ENCODE measurements around the gene YAF2. TPM values are rescaled to one million over a fixed set of nuclear protein-coding genes. Genes with fewer than 3 reads are reported as not detected.

The YAF2 gene
- total and polyA plus RNA-seq, 2 experiments from 2014 or later = 1.0 TPM

DNA sequence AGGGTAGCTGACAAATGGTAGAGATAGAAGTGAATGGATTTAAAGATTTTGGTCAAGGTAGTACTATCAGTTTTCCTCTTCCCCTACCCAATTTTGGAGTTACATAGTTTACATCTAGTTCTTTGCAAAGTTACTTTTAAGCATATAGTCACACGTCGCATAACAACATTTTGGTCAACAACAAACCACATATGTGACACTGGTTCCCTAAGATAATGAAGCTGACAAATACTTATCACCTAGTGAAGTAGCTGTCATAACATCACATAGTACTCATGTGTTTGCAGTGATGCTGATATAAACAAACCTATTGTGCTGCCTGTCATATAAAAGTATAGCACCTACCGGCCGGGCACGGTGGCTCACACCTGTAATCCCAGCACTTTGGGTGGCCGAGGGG is 45.4 kb downstream of the YAF2 start:
- Histone ChIP-seq H3K27ac (ENCODE audit: low read depth) (no peak overlapping the region), H4K20me1 (replicated peaks; ENCODE audit: insufficient read depth) (no peaks in the 10 kb centered on the region), H3K36me3 (ENCODE audit: insufficient read depth) (no peaks in the 10 kb centered on the region), H3K79me2 (replicated peaks; ENCODE audit: insufficient read depth) (no peaks in the 10 kb centered on the region), H2AFZ (no peak overlapping the region), H3K4me1 (ENCODE audit: insufficient read depth) (no peaks in the 10 kb centered on the region), H3F3A (replicated peaks; ENCODE audit: low read depth) (no peaks in the 10 kb centered on the region), H3K4me3 (no peak overlapping the region), H3K9me2 (ENCODE audit: insufficient read depth) (no peaks in the 10 kb centered on the region), H3K27me3 (ENCODE audit: insufficient read depth) (no peaks in the 10 kb centered on the region), H3K4me2 (no peak overlapping the region)
- Mint-ChIP-seq H3K27ac (no peak overlapping the region), H3K27me3 (ENCODE audit: insufficient read depth, low read depth, poor library complexity) (no peaks in the 10 kb centered on the region), H3K9me3 (no peaks in the 10 kb centered on the region), H3K36me3 (ENCODE audit: low read depth) (no peaks in the 10 kb centered on the region), H3K4me3 (no peak overlapping the region), H3K4me1 (peaks cover 6% of the 10 kb centered on the region; the same call in 2 of the 3 replicates)
- no peak for ATAC-seq
- TF ChIP-seq JUNB (IDR thresholded peaks at IDR 0.05; ENCODE audit: unreplicated experiment) (no peak), ZNF114 (CRISPR knock-in tag; IDR thresholded peaks at IDR 0.05) (no peak), ZNF462 (CRISPR knock-in tag; IDR thresholded peaks at IDR 0.05) (no peak), EZH2phosphoT487 (IDR thresholded peaks at IDR 0.05; ENCODE audit: unreplicated experiment) (no peak)
- no peak for DNase-seq (ENCODE audit: low spot score)

- Histone ChIP-seq H3K4me3 (no peak overlapping the region), H3F3A (replicated peaks; ENCODE audit: low read depth) (no peaks in the 10 kb centered on the region), H3K27ac (ENCODE audit: low read depth) (no peak overlapping the region), H3K27me3 (ENCODE audit: insufficient read depth) (no peaks in the 10 kb centered on the region), H3K79me2 (replicated peaks; ENCODE audit: insufficient read depth) (no peaks in the 10 kb centered on the region), H3K9me2 (ENCODE audit: insufficient read depth) (no peaks in the 10 kb centered on the region), H2AFZ (no peak overlapping the region), H4K20me1 (replicated peaks; ENCODE audit: insufficient read depth) (no peaks in the 10 kb centered on the region), H3K4me1 (ENCODE audit: insufficient read depth) (no peaks in the 10 kb centered on the region), H3K4me2 (no peak overlapping the region), H3K36me3 (ENCODE audit: insufficient read depth) (no peaks in the 10 kb centered on the region)
- ATAC-seq = no peak
- H3K27me3 Mint-ChIP-seq (ENCODE audit: insufficient read depth, low read depth, poor library complexity) = no peaks in the 10 kb centered on the region
- no peak overlapping the region for H3K27ac Mint-ChIP-seq
- no peak overlapping the region for H3K4me3 Mint-ChIP-seq
- H3K4me1 Mint-ChIP-seq = peaks cover 6% of the 10 kb centered on the region; the same call in 2 of the 3 replicates
- no peaks in the 10 kb centered on the region for H3K36me3 Mint-ChIP-seq (ENCODE audit: low read depth)
- H3K9me3 Mint-ChIP-seq = no peaks in the 10 kb centered on the region
- DNase-seq (ENCODE audit: low spot score) = no peak
- TF ChIP-seq ZNF331 (CRISPR knock-in tag; IDR thresholded peaks at IDR 0.05; ENCODE audit: low read depth) = no peak
- TF ChIP-seq EZH2phosphoT487 (IDR thresholded peaks at IDR 0.05; ENCODE audit: unreplicated experiment) = no peak
- TF ChIP-seq REST (IDR thresholded peaks at IDR 0.05; ENCODE audit: unreplicated experiment) = no peak
- no peak for TF ChIP-seq ZNF114 (CRISPR knock-in tag; IDR thresholded peaks at IDR 0.05)
- TF ChIP-seq POLR2AphosphoS5 (IDR thresholded peaks at IDR 0.05; ENCODE audit: low read depth) = no peak
- TF ChIP-seq ETS1 (IDR thresholded peaks at IDR 0.05) = no peak
- TF ChIP-seq, protein P1, sequence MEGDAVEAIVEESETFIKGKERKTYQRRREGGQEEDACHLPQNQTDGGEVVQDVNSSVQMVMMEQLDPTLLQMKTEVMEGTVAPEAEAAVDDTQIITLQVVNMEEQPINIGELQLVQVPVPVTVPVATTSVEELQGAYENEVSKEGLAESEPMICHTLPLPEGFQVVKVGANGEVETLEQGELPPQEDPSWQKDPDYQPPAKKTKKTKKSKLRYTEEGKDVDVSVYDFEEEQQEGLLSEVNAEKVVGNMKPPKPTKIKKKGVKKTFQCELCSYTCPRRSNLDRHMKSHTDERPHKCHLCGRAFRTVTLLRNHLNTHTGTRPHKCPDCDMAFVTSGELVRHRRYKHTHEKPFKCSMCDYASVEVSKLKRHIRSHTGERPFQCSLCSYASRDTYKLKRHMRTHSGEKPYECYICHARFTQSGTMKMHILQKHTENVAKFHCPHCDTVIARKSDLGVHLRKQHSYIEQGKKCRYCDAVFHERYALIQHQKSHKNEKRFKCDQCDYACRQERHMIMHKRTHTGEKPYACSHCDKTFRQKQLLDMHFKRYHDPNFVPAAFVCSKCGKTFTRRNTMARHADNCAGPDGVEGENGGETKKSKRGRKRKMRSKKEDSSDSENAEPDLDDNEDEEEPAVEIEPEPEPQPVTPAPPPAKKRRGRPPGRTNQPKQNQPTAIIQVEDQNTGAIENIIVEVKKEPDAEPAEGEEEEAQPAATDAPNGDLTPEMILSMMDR (conservative IDR thresholded peaks at IDR 0.05; ENCODE audit: low read depth in 2 of 2) = no peak
- TF ChIP-seq NANOG (IDR thresholded peaks at IDR 0.05; ENCODE audit: borderline replicate concordance) = no peak
These were observed 45.8 kb downstream of the YAF2 start for GRCh38 chr12:42192258-42192657.
